22Rv1 (cell line): ENCODE measurements around the gene TECPR2.

Source experiments
- H3K27ac ChIP-seq: fragments of 450-650 bp; 2 replicates; pipeline ENCODE4 v1.5.1; 2017
- CTCF ChIP-seq: fragments of 450-650 bp; IDR thresholded peaks from 2 replicates; pipeline ENCODE4 v1.5.1; 2017; ENCODE audit warnings: mild to moderate bottlenecking
- ZFX ChIP-seq: fragments of 450-650 bp; IDR thresholded peaks from 2 replicates; pipeline ENCODE4 v1.6.1; 2017; ENCODE audit warnings: antibody characterized with exemption, borderline replicate concordance

The TECPR2 gene

GRCh38 chr14:102502571-102502970 is 139.8 kb downstream of the TECPR2 start:
- H3K27ac ChIP-seq = no peak overlapping the region
- TF ChIP-seq ZFX (no peak), CTCF (no peak)

GRCh38 chr14:102503641-102504327 is 141.0 kb downstream of the TECPR2 start:
- H3K27ac ChIP-seq = no peak overlapping the region
- TF ChIP-seq ZFX (no peak), CTCF (no peak)

- TF ChIP-seq ZFX = no peak
- no peak for TF ChIP-seq CTCF
- H3K27ac ChIP-seq = no peak overlapping the region
Observed at GRCh38 chr14:102504328-102504999, 141.7 kb downstream of the TECPR2 start.

GRCh38 chr14:102505000-102505619 is 142.4 kb downstream of the TECPR2 start:
- no peak for TF ChIP-seq ZFX
- TF ChIP-seq CTCF = no peak
- no peak overlapping the region for H3K27ac ChIP-seq

GRCh38 chr14:102505775-102506625 is 143.3 kb downstream of the TECPR2 start:
- TF ChIP-seq CTCF (no peak), ZFX (no peak)
- no peak overlapping the region for H3K27ac ChIP-seq

- no peak overlapping the region for H3K27ac ChIP-seq
- no peak for TF ChIP-seq CTCF
- TF ChIP-seq ZFX = no peak
Observed at GRCh38 chr14:102506626-102506925, 143.8 kb downstream of the TECPR2 start.
